ENCODE data around the gene EIF2D. TPM values are rescaled to one million over a fixed set of nuclear protein-coding genes. Genes with fewer than 3 reads are reported as not detected.

The EIF2D gene
- total and polyA plus RNA-seq, 2 experiments from 2014 or later, result 31.4 to 53.4 TPM

- no peak overlapping the region for H3K27ac ChIP-seq
- no peaks in the 10 kb centered on the region for H3K79me2 ChIP-seq (ENCODE audit: insufficient read depth)
- TF ChIP-seq EZH2 (IDR thresholded peaks at IDR 0.05; ENCODE audit: insufficient read depth, poor library complexity, severe bottlenecking) (no peak), EZH2phosphoT487 (IDR thresholded peaks at IDR 0.05; ENCODE audit: insufficient read depth, low read depth) (no peak)
- no peaks in the 10 kb centered on the region for H3K9me2 ChIP-seq (ENCODE audit: insufficient read depth)
- no peak for DNase-seq
- no peak overlapping the region for H3K9ac ChIP-seq
- H3K4me2 ChIP-seq (ENCODE audit: unreplicated experiment), result no peak overlapping the region
- H3K27me3 ChIP-seq (replicated peaks; ENCODE audit: insufficient read depth), result no peaks in the 10 kb centered on the region
- in situ Hi-C loops (cut with MboI), result no loop called here
- H4K20me1 ChIP-seq (ENCODE audit: insufficient read depth), result no peaks in the 10 kb centered on the region
- H3K4me3 ChIP-seq, result no peak overlapping the region
- H3F3A ChIP-seq (ENCODE audit: insufficient read depth), result 0 out of 2 replicates have a peak, but pooled peaks cover 16% of the 10 kb centered on the region
- H3K36me3 ChIP-seq (ENCODE audit: low read depth), result no peaks in the 10 kb centered on the region
- no peak overlapping the region for H2AFZ ChIP-seq
- H3K4me1 ChIP-seq (ENCODE audit: insufficient read depth), result peaks cover 15% of the 10 kb centered on the region
- 73 to 75% methylated on average over 4 of the region's 4 CpGs for WGBS, 2 experiments (ENCODE audit: low coverage in 1 of 2, low lambda C conversion rate in 2 of 2, missing lambda C conversion rate in 2 of 2)
- H3K9me3 ChIP-seq (ENCODE audit: low read depth), result no peaks in the 10 kb centered on the region
Measured at GRCh38 chr1:206577626-206578025, 34.6 kb downstream of the EIF2D start.

GRCh38 chr1:206575894-206576737, 36.1 kb downstream of the EIF2D start:
- no peaks in the 10 kb centered on the region for H3K9me2 ChIP-seq (ENCODE audit: insufficient read depth)
- H4K20me1 ChIP-seq (ENCODE audit: insufficient read depth), result no peaks in the 10 kb centered on the region
- peak; percentile 25 for DNase-seq
- in situ Hi-C loops (cut with MboI), result no loop called here
- H3K36me3 ChIP-seq (ENCODE audit: low read depth), result no peaks in the 10 kb centered on the region
- no peak overlapping the region for H3K9ac ChIP-seq
- 95 to 97% methylated on average over 3 of the region's 3 CpGs for WGBS, 2 experiments (ENCODE audit: low coverage in 1 of 2, low lambda C conversion rate in 2 of 2, missing lambda C conversion rate in 2 of 2)
- H3K4me1 ChIP-seq (ENCODE audit: insufficient read depth), result peaks cover 15% of the 10 kb centered on the region
- no peaks in the 10 kb centered on the region for H3K9me3 ChIP-seq (ENCODE audit: low read depth)
- H3K4me3 ChIP-seq, result no peak overlapping the region
- TF ChIP-seq EZH2 (IDR thresholded peaks at IDR 0.05; ENCODE audit: insufficient read depth, poor library complexity, severe bottlenecking) (no peak), EZH2phosphoT487 (IDR thresholded peaks at IDR 0.05; ENCODE audit: insufficient read depth, low read depth) (no peak)
- 0 out of 2 replicates have a peak, but pooled peaks cover 16% of the 10 kb centered on the region for H3F3A ChIP-seq (ENCODE audit: insufficient read depth)
- no peaks in the 10 kb centered on the region for H3K79me2 ChIP-seq (ENCODE audit: insufficient read depth)
- no peaks in the 10 kb centered on the region for H3K27me3 ChIP-seq (replicated peaks; ENCODE audit: insufficient read depth)
- H3K27ac ChIP-seq, result no peak overlapping the region
- H3K4me2 ChIP-seq (ENCODE audit: unreplicated experiment), result no peak overlapping the region
- H2AFZ ChIP-seq, result no peak overlapping the region

- H3K4me2 ChIP-seq (ENCODE audit: unreplicated experiment), result no peak overlapping the region
- 0 out of 2 replicates have a peak, but pooled peaks cover 16% of the 10 kb centered on the region for H3F3A ChIP-seq (ENCODE audit: insufficient read depth)
- in situ Hi-C loops (cut with MboI), result no loop called here
- peaks cover 14% of the 10 kb centered on the region for H3K4me1 ChIP-seq (ENCODE audit: insufficient read depth)
- no peak overlapping the region for H3K9ac ChIP-seq
- peak overlapping the region; percentile 29; the same call in 1 of the 2 replicates for H2AFZ ChIP-seq
- no peaks in the 10 kb centered on the region for H3K79me2 ChIP-seq (ENCODE audit: insufficient read depth)
- no peak overlapping the region for H3K27ac ChIP-seq
- peak; percentile 70 for DNase-seq
- WGBS, 2 experiments (ENCODE audit: low coverage in 1 of 2, low lambda C conversion rate in 2 of 2, missing lambda C conversion rate in 2 of 2), result 68 to 74% methylated on average over 11 of the region's 11 CpGs
- no peaks in the 10 kb centered on the region for H4K20me1 ChIP-seq (ENCODE audit: insufficient read depth)
- no peaks in the 10 kb centered on the region for H3K27me3 ChIP-seq (replicated peaks; ENCODE audit: insufficient read depth)
- no peaks in the 10 kb centered on the region for H3K9me2 ChIP-seq (ENCODE audit: insufficient read depth)
- no peak overlapping the region for H3K4me3 ChIP-seq
- no peaks in the 10 kb centered on the region for H3K36me3 ChIP-seq (ENCODE audit: low read depth)
- H3K9me3 ChIP-seq (ENCODE audit: low read depth), result no peaks in the 10 kb centered on the region
- TF ChIP-seq EZH2 (IDR thresholded peaks at IDR 0.05; ENCODE audit: insufficient read depth, poor library complexity, severe bottlenecking) (no peak), EZH2phosphoT487 (IDR thresholded peaks at IDR 0.05; ENCODE audit: insufficient read depth, low read depth) (no peak)
Measured at GRCh38 chr1:206575165-206575893, 36.9 kb downstream of the EIF2D start.

GRCh38 chr1:206573762-206574161, 38.5 kb downstream of the EIF2D start:
- no peak for DNase-seq
- Histone ChIP-seq H3K36me3 (ENCODE audit: low read depth) (no peaks in the 10 kb centered on the region), H3K9me3 (ENCODE audit: low read depth) (no peaks in the 10 kb centered on the region), H3K27ac (no peak overlapping the region), H3K79me2 (ENCODE audit: insufficient read depth) (no peaks in the 10 kb centered on the region), H3K4me2 (ENCODE audit: unreplicated experiment) (no peak overlapping the region), H3K4me3 (no peak overlapping the region), H3K9ac (no peak overlapping the region), H3K4me1 (ENCODE audit: insufficient read depth) (0 out of 2 replicates have a peak, but pooled peaks cover 3% of the 10 kb centered on the region), H3K27me3 (replicated peaks; ENCODE audit: insufficient read depth) (no peaks in the 10 kb centered on the region), H3K9me2 (ENCODE audit: insufficient read depth) (no peaks in the 10 kb centered on the region), H2AFZ (no peak overlapping the region), H4K20me1 (ENCODE audit: insufficient read depth) (no peaks in the 10 kb centered on the region), H3F3A (ENCODE audit: insufficient read depth) (0 out of 2 replicates have a peak, but pooled peaks cover 5% of the 10 kb centered on the region)
- TF ChIP-seq EZH2phosphoT487 (IDR thresholded peaks at IDR 0.05; ENCODE audit: insufficient read depth, low read depth), result no peak
- TF ChIP-seq EZH2 (IDR thresholded peaks at IDR 0.05; ENCODE audit: insufficient read depth, poor library complexity, severe bottlenecking), result no peak
- 83 to 88% methylated on average over 4 of the region's 4 CpGs for WGBS, 2 experiments (ENCODE audit: low coverage in 1 of 2, low lambda C conversion rate in 2 of 2, missing lambda C conversion rate in 2 of 2)
- in situ Hi-C loops (cut with MboI), result no loop called here

Measured in GM23248 (cell line).